Measurements from ENCODE around the gene MAP3K12. TPM values are rescaled to one million over a fixed set of nuclear protein-coding genes. Genes with fewer than 3 reads are reported as not detected.

Gene MAP3K12
- total RNA-seq, 1 experiment from 2014 or later = 3.9 TPM

GRCh38 chr12:53492830-53493609 is 6.2 kb downstream of the MAP3K12 start:
- H3K27me3 ChIP-seq (replicated peaks; ENCODE audit: control insufficient read depth, insufficient read depth, low read length) = no peaks in the 10 kb centered on the region
- Mint-ChIP-seq H3K27ac (ENCODE audit: unreplicated experiment) (peak overlapping the region; percentile 72), H3K36me3 (ENCODE audit: insufficient read depth, unreplicated experiment) (peaks cover 27% of the 10 kb centered on the region), H3K9me3 (ENCODE audit: unreplicated experiment) (no peaks in the 10 kb centered on the region), H3K4me3 (ENCODE audit: unreplicated experiment) (peak overlapping the region; percentile 88), H3K27me3 (ENCODE audit: insufficient read depth, unreplicated experiment) (no peaks in the 10 kb centered on the region), H3K4me1 (ENCODE audit: low read depth, unreplicated experiment) (peaks cover 27% of the 10 kb centered on the region)
- ChIA-PET POLR2A (interaction anchor here (1.0 kb wide), 1 partner anchor 11 kb away, joined by 4 read pairs; no protein-coding TSS in a partner anchor), CTCF (interaction anchor here (0.6 to 2.1 kb wide), 9 partner anchors 8 to 172 kb away, joined by 3 to 7 read pairs (median 5); partner anchors contain the start of genes AAAS and TARBP2)
- intact Hi-C loops (cut with micrococcal nuclease; ENCODE audit: unreplicated experiment) = loop anchor here (1.0 kb wide), 1 partner anchor 8 kb away; the partner anchor contains the start of gene TARBP2
- BruUV-seq (replicated peaks) = no TSS peak
- peak; percentile 96 for DNase-seq
- no peaks in the 10 kb centered on the region for H3K9me3 ChIP-seq
- H3K4me1 ChIP-seq = peaks cover 18% of the 10 kb centered on the region
- no peaks in the 10 kb centered on the region for H3K36me3 ChIP-seq (ENCODE audit: control insufficient read depth, insufficient read depth, low read length)
- TF ChIP-seq CTCF (IDR thresholded peaks at IDR 0.05; ENCODE audit: insufficient read depth in 1 of 2, low read depth in 1 of 2, low read length in 1 of 2, severe bottlenecking in 1 of 2, unreplicated experiment in 1 of 2) = no peak
- H3K4me3 ChIP-seq (ENCODE audit: low read depth, low read length) = peak overlapping the region; percentile 61

GRCh38 chr12:53492188-53492587 is 7.1 kb downstream of the MAP3K12 start:
- no peak for TF ChIP-seq CTCF (IDR thresholded peaks at IDR 0.05; ENCODE audit: insufficient read depth in 1 of 2, low read depth in 1 of 2, low read length in 1 of 2, severe bottlenecking in 1 of 2, unreplicated experiment in 1 of 2)
- Mint-ChIP-seq H3K27me3 (ENCODE audit: insufficient read depth, unreplicated experiment) (no peaks in the 10 kb centered on the region), H3K9me3 (ENCODE audit: unreplicated experiment) (no peaks in the 10 kb centered on the region), H3K27ac (ENCODE audit: unreplicated experiment) (peak overlapping the region; percentile 72), H3K36me3 (ENCODE audit: insufficient read depth, unreplicated experiment) (peaks cover 35% of the 10 kb centered on the region), H3K4me3 (ENCODE audit: unreplicated experiment) (peak overlapping the region; percentile 88), H3K4me1 (ENCODE audit: low read depth, unreplicated experiment) (peaks cover 27% of the 10 kb centered on the region)
- intact Hi-C loops (cut with micrococcal nuclease; ENCODE audit: unreplicated experiment) = no loop called here
- Histone ChIP-seq H3K27me3 (replicated peaks; ENCODE audit: control insufficient read depth, insufficient read depth, low read length) (no peaks in the 10 kb centered on the region), H3K4me3 (ENCODE audit: low read depth, low read length) (peak overlapping the region; percentile 61), H3K36me3 (ENCODE audit: control insufficient read depth, insufficient read depth, low read length) (no peaks in the 10 kb centered on the region), H3K4me1 (peaks cover 18% of the 10 kb centered on the region), H3K9me3 (no peaks in the 10 kb centered on the region)
- ChIA-PET CTCF (interaction anchor here (0.6 to 2.1 kb wide), 4 partner anchors 9 to 1467 kb away, joined by 4 to 7 read pairs (median 6); partner anchors contain the start of gene TARBP2), POLR2A (interaction anchor here (0.5 to 1.7 kb wide), 3 partner anchors 9 to 16 kb away, joined by 4 to 6 read pairs (median 5); partner anchors contain the start of gene TARBP2)
- no peak for DNase-seq
- TSS peak; percentile 82 for BruUV-seq (replicated peaks)

- Mint-ChIP-seq H3K27ac (ENCODE audit: unreplicated experiment) (no peak overlapping the region), H3K36me3 (ENCODE audit: insufficient read depth, unreplicated experiment) (peaks cover 63% of the 10 kb centered on the region), H3K9me3 (ENCODE audit: unreplicated experiment) (no peaks in the 10 kb centered on the region), H3K4me1 (ENCODE audit: low read depth, unreplicated experiment) (peaks cover 17% of the 10 kb centered on the region), H3K4me3 (ENCODE audit: unreplicated experiment) (no peak overlapping the region), H3K27me3 (ENCODE audit: insufficient read depth, unreplicated experiment) (no peaks in the 10 kb centered on the region)
- POLR2A ChIA-PET = no interaction called here
- DNase-seq = no peak
- H3K36me3 ChIP-seq (ENCODE audit: control insufficient read depth, insufficient read depth, low read length) = peaks cover 6% of the 10 kb centered on the region
- CTCF ChIA-PET = no interaction called here
- H3K27me3 ChIP-seq (replicated peaks; ENCODE audit: control insufficient read depth, insufficient read depth, low read length) = no peaks in the 10 kb centered on the region
- no peak for TF ChIP-seq CTCF (IDR thresholded peaks at IDR 0.05; ENCODE audit: insufficient read depth in 1 of 2, low read depth in 1 of 2, low read length in 1 of 2, severe bottlenecking in 1 of 2, unreplicated experiment in 1 of 2)
- BruUV-seq (replicated peaks) = no TSS peak
- H3K4me3 ChIP-seq (ENCODE audit: low read depth, low read length) = no peak overlapping the region
- intact Hi-C loops (cut with micrococcal nuclease; ENCODE audit: unreplicated experiment) = no loop called here
- no peaks in the 10 kb centered on the region for H3K9me3 ChIP-seq
- peaks cover 5% of the 10 kb centered on the region for H3K4me1 ChIP-seq
Observed at GRCh38 chr12:53489242-53489864, 9.9 kb downstream of the MAP3K12 start.
